HepG2 (cell line): Measurements from ENCODE around the gene CNTF. TPM values are rescaled to one million over a fixed set of nuclear protein-coding genes. Genes with fewer than 3 reads are reported as not detected.

Experiments used
- ADNP ChIP-seq: sonication (generic); formaldehyde crosslinking; IDR thresholded peaks from 2 replicates; pipeline ENCODE4 v1.4.0; 2020; ENCODE audit warnings: missing genetic modification reagents
- AHR ChIP-seq: IDR thresholded peaks from 2 replicates; pipeline ENCODE4 v1.6.1; 2018; ENCODE audit warnings: missing genetic modification reagents, missing compliant biosample characterization
- ATF1 ChIP-seq: IDR thresholded peaks from 2 replicates; pipeline ENCODE4 v1.6.1; 2016; ENCODE audit warnings: mild to moderate bottlenecking, control low read depth
- DBP ChIP-seq: sonication (generic); formaldehyde crosslinking; IDR thresholded peaks from 2 replicates; pipeline ENCODE4 v1.4.0; 2020; ENCODE audit warnings: missing genetic modification reagents; ENCODE audit errors: not compliant biosample characterization
- FOSL1 ChIP-seq: sonication (generic); formaldehyde crosslinking; IDR thresholded peaks from 2 replicates; pipeline ENCODE4 v1.9.0; 2021; ENCODE audit warnings: missing genetic modification reagents, borderline replicate concordance
- FOXK2 ChIP-seq: fragments of 450-650 bp; IDR thresholded peaks from 2 replicates; pipeline ENCODE4 v1.6.1; 2016
- IRX3 ChIP-seq: sonication (generic); formaldehyde crosslinking; IDR thresholded peaks from 2 replicates; pipeline ENCODE4 v1.8.1; 2023; ENCODE audit warnings: mild to moderate bottlenecking, low read depth, missing genetic modification reagents, borderline replicate concordance
- ISL2 ChIP-seq: sonication (generic); formaldehyde crosslinking; IDR thresholded peaks from 2 replicates; pipeline ENCODE4 v1.5.0; 2020; ENCODE audit warnings: missing genetic modification reagents
- KDM5A ChIP-seq: fragments of 200-600 bp; sonication (generic); IDR thresholded peaks from 2 replicates; pipeline ENCODE4 v1.7.0; 2018; ENCODE audit warnings: antibody characterized with exemption, mild to moderate bottlenecking, low read length, borderline replicate concordance
- NRL ChIP-seq: sonication (generic); formaldehyde crosslinking; IDR thresholded peaks from 2 replicates; pipeline ENCODE4 v1.5.0; 2020; ENCODE audit warnings: missing genetic modification reagents, mild to moderate bottlenecking, moderate library complexity, borderline replicate concordance
- REL ChIP-seq: sonication (generic); formaldehyde crosslinking; conservative IDR thresholded peaks from 2 replicates; pipeline ENCODE4 v1.8.0; 2022; ENCODE audit warnings: mild to moderate bottlenecking, missing genetic modification reagents, moderate library complexity
- SAP130 ChIP-seq: IDR thresholded peaks from 2 replicates; pipeline ENCODE4 v1.6.1; 2016; ENCODE audit warnings: low read depth
- SIX4 ChIP-seq: sonication (generic); formaldehyde crosslinking; IDR thresholded peaks from 2 replicates; pipeline ENCODE4 v1.4.0; 2020; ENCODE audit warnings: missing genetic modification reagents
- SMAD1 ChIP-seq: sonication (generic); formaldehyde crosslinking; IDR thresholded peaks from 2 replicates; pipeline ENCODE4 v1.4.0; 2020; ENCODE audit warnings: missing genetic modification reagents, low read depth, mild to moderate bottlenecking, borderline replicate concordance
- ZBTB25 ChIP-seq: IDR thresholded peaks from 2 replicates; pipeline ENCODE4 v1.6.1; 2018; ENCODE audit warnings: missing genetic modification reagents
- ZBTB39 ChIP-seq: sonication (generic); formaldehyde crosslinking; IDR thresholded peaks from 2 replicates; pipeline ENCODE4 v1.5.0; 2020; ENCODE audit warnings: missing genetic modification reagents
- ZC3H4 ChIP-seq: sonication (generic); formaldehyde crosslinking; IDR thresholded peaks from 2 replicates; pipeline ENCODE4 v1.4.0; 2020; ENCODE audit warnings: missing genetic modification reagents, borderline replicate concordance
- ZMYM4 ChIP-seq: sonication (generic); formaldehyde crosslinking; IDR thresholded peaks from 2 replicates; pipeline ENCODE4 v1.8.1; 2023; ENCODE audit warnings: mild to moderate bottlenecking, missing genetic modification reagents
- ZNF432 ChIP-seq: sonication (generic); formaldehyde crosslinking; IDR thresholded peaks from 2 replicates; pipeline ENCODE4 v1.5.0; 2020; ENCODE audit warnings: missing genetic modification reagents, mild to moderate bottlenecking, borderline replicate concordance
- ZNF441 ChIP-seq: sonication (generic); formaldehyde crosslinking; IDR thresholded peaks from 2 replicates; pipeline ENCODE4 v1.7.0; 2021; ENCODE audit warnings: missing genetic modification reagents, borderline replicate concordance
- ZNF605 ChIP-seq: sonication (generic); formaldehyde crosslinking; IDR thresholded peaks from 2 replicates; pipeline ENCODE4 v1.8.0; 2022; ENCODE audit warnings: mild to moderate bottlenecking, missing genetic modification reagents
- ZNF766 ChIP-seq: sonication (generic); formaldehyde crosslinking; IDR thresholded peaks from 2 replicates; pipeline ENCODE4 v1.5.0; 2020; ENCODE audit warnings: missing genetic modification reagents, borderline replicate concordance
- ZNF776 ChIP-seq: sonication (generic); formaldehyde crosslinking; IDR thresholded peaks from 2 replicates; pipeline ENCODE4 v1.4.0; 2020; ENCODE audit warnings: mild to moderate bottlenecking, missing genetic modification reagents
- ZNF878 ChIP-seq: sonication (generic); formaldehyde crosslinking; IDR thresholded peaks from 2 replicates; pipeline ENCODE4 v1.8.1; 2023; ENCODE audit warnings: mild to moderate bottlenecking, missing genetic modification reagents, moderate library complexity
- ZSCAN25 ChIP-seq: sonication (generic); formaldehyde crosslinking; IDR thresholded peaks from 2 replicates; pipeline ENCODE4 v1.8.0; 2022; ENCODE audit warnings: mild to moderate bottlenecking, missing genetic modification reagents
- polyA plus RNA-seq, 8 experiments: library from polyadenylated mRNA; depleted of rRNA in 3 of 8; stranded (reverse) in 7 of 8; unstranded in 1 of 8; fragments of >200 nt; fragmentation: Illumina TruSeq in 4 of 8; extraction: Trizol in 4 of 8; gene quantifications; 2 replicates each; pipeline versions ENCODE4 v1.2.1 to v1.2.3, GENCODE V29; 2011 to 2016; ENCODE audit warnings: low read depth in 4 of 8, missing spikeins in 1 of 8, mixed read lengths in 1 of 8; ENCODE audit not compliant: insufficient read depth in 1 of 8
- total RNA-seq, 5 experiments: library from RNA; depleted of rRNA; stranded (reverse); fragments of >200 nt; fragmentation: Illumina TruSeq; extraction: Trizol; gene quantifications; 2 replicates each; pipeline ENCODE4 v1.2.3, GENCODE V29; 2016; ENCODE audit warnings: low read depth in 1 of 5
- TF ChIP-seq, protein P1 (sequence below): sonication (generic); formaldehyde crosslinking; IDR thresholded peaks from 2 replicates; pipeline ENCODE4 v1.9.0; 2021; ENCODE audit warnings: missing genetic modification reagents, mild to moderate bottlenecking, borderline replicate concordance
- TF ChIP-seq, protein P2 (sequence below): sonication (generic); formaldehyde crosslinking; IDR thresholded peaks from 2 replicates; pipeline ENCODE4 v1.5.0; 2020; ENCODE audit warnings: mild to moderate bottlenecking, low read depth, missing genetic modification reagents, borderline replicate concordance

The CNTF gene
- total and polyA plus RNA-seq, 2 of the 13 experiments (the other 11 are each of a cell fraction or from before 2014, with no cell fraction given), result 0.51 to 2.3 TPM

GRCh38 chr11:58578136-58578634 lies 44.3 kb upstream of the CNTF start (continued):
- TF ChIP-seq ZC3H4 (CRISPR knock-in tag), result 0 out of 2 replicates have a peak, but pooled peaks have one; percentile 68
- TF ChIP-seq ZSCAN25, result no peak
- TF ChIP-seq ADNP (CRISPR knock-in tag), result no peak
- TF ChIP-seq NRL (CRISPR knock-in tag), result no peak
- TF ChIP-seq ZNF441 (CRISPR knock-in tag), result 0 out of 2 replicates have a peak, but pooled peaks have one; percentile 17
- no peak for TF ChIP-seq REL (CRISPR knock-in tag)
- no peak for TF ChIP-seq AHR (CRISPR knock-in tag)
- TF ChIP-seq KDM5A, result peak; percentile 69; the same call in 1 of the 2 replicates
- TF ChIP-seq ZNF432 (CRISPR knock-in tag), result no peak
- TF ChIP-seq SAP130 (CRISPR knock-in tag), result peak; percentile 68
- no peak for TF ChIP-seq ZNF766 (CRISPR knock-in tag)
- no peak for TF ChIP-seq FOSL1 (CRISPR knock-in tag)
- 0 out of 2 replicates have a peak, but pooled peaks have one; percentile 42 for TF ChIP-seq SIX4
- TF ChIP-seq ZNF605 (CRISPR knock-in tag), result no peak
- TF ChIP-seq ZMYM4, result peak; percentile 52
- TF ChIP-seq ZBTB39 (CRISPR knock-in tag), result no peak
- no peak for TF ChIP-seq DBP (CRISPR knock-in tag)
- TF ChIP-seq ZNF878 (CRISPR knock-in tag), result peak; percentile 54; the same call in 1 of the 2 replicates
- peak; percentile 91 for TF ChIP-seq ZBTB25 (CRISPR knock-in tag)
- TF ChIP-seq SMAD1 (CRISPR knock-in tag), result no peak
- TF ChIP-seq, protein P1, sequence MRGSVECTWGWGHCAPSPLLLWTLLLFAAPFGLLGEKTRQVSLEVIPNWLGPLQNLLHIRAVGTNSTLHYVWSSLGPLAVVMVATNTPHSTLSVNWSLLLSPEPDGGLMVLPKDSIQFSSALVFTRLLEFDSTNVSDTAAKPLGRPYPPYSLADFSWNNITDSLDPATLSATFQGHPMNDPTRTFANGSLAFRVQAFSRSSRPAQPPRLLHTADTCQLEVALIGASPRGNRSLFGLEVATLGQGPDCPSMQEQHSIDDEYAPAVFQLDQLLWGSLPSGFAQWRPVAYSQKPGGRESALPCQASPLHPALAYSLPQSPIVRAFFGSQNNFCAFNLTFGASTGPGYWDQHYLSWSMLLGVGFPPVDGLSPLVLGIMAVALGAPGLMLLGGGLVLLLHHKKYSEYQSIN, result no peak
- peak; percentile 71 for TF ChIP-seq ISL2
- peak; percentile 86 for TF ChIP-seq ATF1 (CRISPR knock-in tag)
- TF ChIP-seq IRX3 (CRISPR knock-in tag), result no peak
- TF ChIP-seq FOXK2, result peak; percentile 90
- no peak for TF ChIP-seq ZNF776 (CRISPR knock-in tag)
- TF ChIP-seq, protein P2, sequence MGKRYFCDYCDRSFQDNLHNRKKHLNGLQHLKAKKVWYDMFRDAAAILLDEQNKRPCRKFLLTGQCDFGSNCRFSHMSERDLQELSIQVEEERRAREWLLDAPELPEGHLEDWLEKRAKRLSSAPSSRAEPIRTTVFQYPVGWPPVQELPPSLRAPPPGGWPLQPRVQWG (CRISPR knock-in tag), result no peak
